ENCODE results near the gene NSD1. TPM values are rescaled to one million over a fixed set of nuclear protein-coding genes. Genes with fewer than 3 reads are reported as not detected.

The NSD1 gene
- total RNA-seq, 1 experiment from 2014 or later, result 58.8 TPM

DNA sequence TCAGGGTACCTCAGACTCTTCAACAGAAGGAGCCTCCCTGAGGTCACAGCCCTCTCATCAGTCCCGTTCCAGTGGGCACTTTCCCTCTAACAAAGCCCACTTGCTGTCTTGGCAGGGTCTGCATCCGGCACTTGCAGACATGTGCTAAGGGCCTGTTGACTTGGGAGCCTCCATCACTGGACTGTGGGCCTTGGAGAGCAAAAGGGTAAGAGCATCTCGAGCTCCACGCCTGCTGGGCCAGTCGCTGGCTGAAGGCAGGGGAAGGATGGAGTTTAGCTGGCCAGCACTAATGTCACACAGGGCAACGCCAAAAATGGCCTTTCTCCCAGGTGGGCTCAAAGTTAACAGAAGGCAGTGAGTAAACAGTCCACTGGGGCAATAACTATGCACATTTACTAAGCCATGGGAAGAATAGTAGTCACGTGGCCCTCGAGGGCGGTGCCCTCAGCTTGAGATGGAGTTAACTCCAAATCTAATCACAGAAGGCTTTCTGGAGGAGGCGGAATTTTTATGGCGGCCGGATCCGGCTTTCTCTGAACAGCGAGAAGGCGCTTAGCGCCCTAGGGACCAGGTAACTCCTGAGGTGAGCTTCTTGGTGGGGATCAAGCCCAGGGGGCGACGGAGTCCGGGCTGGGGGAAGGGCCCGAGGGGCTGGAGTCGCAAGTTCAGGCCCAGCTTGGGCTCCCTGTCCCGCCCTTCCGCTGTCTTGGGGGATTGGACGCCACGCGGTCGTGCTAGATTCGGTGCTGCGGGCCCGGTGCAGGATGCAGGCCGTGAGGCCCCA is 2.0 kb upstream of the NSD1 start:
- ATAC-seq (no peak), DNase-seq (ENCODE audit: low read depth, low spot score) (no peak)
- Histone ChIP-seq H3K27ac (ENCODE audit: low read depth, low read length) (no peak overlapping the region), H3K4me2 (ENCODE audit: low read length) (no peak overlapping the region), H3K4me3 (replicated peaks in 1 of 2; ENCODE audit: low read depth in 1 of 2, low read length in 2 of 2) (no peak overlapping the region), H3K27me3 (ENCODE audit: insufficient read depth, low read length) (no peaks in the 10 kb centered on the region), H3K4me1 (ENCODE audit: control insufficient read depth in 1 of 2, insufficient read depth in 2 of 2, low read length in 2 of 2) (peaks cover 7 to 26% of the 10 kb centered on the region in 2 experiments; a peak in 3 of 4 replicates), H3K9me2 (ENCODE audit: insufficient read depth) (no peaks in the 10 kb centered on the region), H3K9ac (ENCODE audit: low read length) (no peak overlapping the region), H3K9me3 (ENCODE audit: control insufficient read depth in 1 of 2, insufficient read depth in 1 of 2, low read depth in 1 of 2, low read length in 2 of 2) (no peaks in the 10 kb centered on the region), H2AFZ (ENCODE audit: low read depth, low read length, poor library complexity, severe bottlenecking) (no peak overlapping the region), H3K36me3 (ENCODE audit: control insufficient read depth in 1 of 2, insufficient read depth in 2 of 2, low read length in 2 of 2) (peaks cover 0 to 14% of the 10 kb centered on the region in 2 experiments; a peak in 2 of 4 replicates), H3K79me2 (ENCODE audit: insufficient read depth, low read length) (peaks cover 21% of the 10 kb centered on the region), H4K20me1 (ENCODE audit: insufficient read depth) (no peaks in the 10 kb centered on the region)
- TF ChIP-seq POLR2A (IDR thresholded peaks at IDR 0.05; ENCODE audit: borderline replicate concordance, extremely low read depth, insufficient read depth, insufficient read length), result no peak
- TF ChIP-seq, protein P1, sequence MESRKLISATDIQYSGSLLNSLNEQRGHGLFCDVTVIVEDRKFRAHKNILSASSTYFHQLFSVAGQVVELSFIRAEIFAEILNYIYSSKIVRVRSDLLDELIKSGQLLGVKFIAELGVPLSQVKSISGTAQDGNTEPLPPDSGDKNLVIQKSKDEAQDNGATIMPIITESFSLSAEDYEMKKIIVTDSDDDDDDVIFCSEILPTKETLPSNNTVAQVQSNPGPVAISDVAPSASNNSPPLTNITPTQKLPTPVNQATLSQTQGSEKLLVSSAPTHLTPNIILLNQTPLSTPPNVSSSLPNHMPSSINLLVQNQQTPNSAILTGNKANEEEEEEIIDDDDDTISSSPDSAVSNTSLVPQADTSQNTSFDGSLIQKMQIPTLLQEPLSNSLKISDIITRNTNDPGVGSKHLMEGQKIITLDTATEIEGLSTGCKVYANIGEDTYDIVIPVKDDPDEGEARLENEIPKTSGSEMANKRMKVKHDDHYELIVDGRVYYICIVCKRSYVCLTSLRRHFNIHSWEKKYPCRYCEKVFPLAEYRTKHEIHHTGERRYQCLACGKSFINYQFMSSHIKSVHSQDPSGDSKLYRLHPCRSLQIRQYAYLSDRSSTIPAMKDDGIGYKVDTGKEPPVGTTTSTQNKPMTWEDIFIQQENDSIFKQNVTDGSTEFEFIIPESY (IDR thresholded peaks at IDR 0.05; ENCODE audit: extremely low read depth, insufficient replicate concordance, low read length), result no peak
- no peak for TF ChIP-seq RAD21 (IDR thresholded peaks at IDR 0.05; ENCODE audit: low read depth)
- TF ChIP-seq SRF (IDR thresholded peaks at IDR 0.05; ENCODE audit: low read depth), result no peak
- BruUV-seq (replicated peaks), result no TSS peak
- RAD21 ChIA-PET (ENCODE audit: low non-redundant PET in 1 of 2, low total read pairs in 2 of 2, uncharacterized antibody in 2 of 2, unreplicated experiment in 2 of 2), result no interaction called here
- POLR2A ChIA-PET, result no interaction called here
- CTCF ChIA-PET, result interaction anchor here (1.1 kb wide), 2 partner anchors 17 to 177 kb away, joined by 3 to 4 read pairs; no protein-coding TSS in a partner anchor
- intact Hi-C loops (cut with micrococcal nuclease), result no loop called here

Measured in HCT116 (cell line).